ENCODE measurements around the gene ETV5.

The ETV5 gene

DNA sequence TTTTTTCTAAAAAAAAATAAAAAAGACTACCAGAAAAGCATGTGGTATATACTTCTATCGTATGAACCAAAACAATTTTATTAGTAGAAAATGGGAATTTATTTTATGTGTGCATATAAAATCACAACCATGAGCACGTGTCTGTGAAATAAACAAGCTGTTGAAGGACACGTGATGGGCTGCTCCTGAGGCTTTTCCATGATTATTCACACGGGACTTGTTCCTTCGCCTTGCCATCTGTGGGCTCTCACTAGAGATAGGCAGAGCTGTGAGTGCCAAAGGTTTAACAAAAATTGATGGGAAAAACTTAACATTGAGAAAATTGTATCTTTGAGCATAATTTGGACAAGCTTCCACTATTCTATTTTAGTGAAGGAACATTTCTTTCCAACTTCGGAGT is 12.4 kb upstream of the ETV5 start:
- no peaks in the 10 kb centered on the region for H3K27me3 ChIP-seq (ENCODE audit: control insufficient read depth, insufficient read depth, low read length)
- no peak overlapping the region for H3K27ac ChIP-seq
- H3K79me2 ChIP-seq, result no peaks in the 10 kb centered on the region
- TF ChIP-seq, protein P1, sequence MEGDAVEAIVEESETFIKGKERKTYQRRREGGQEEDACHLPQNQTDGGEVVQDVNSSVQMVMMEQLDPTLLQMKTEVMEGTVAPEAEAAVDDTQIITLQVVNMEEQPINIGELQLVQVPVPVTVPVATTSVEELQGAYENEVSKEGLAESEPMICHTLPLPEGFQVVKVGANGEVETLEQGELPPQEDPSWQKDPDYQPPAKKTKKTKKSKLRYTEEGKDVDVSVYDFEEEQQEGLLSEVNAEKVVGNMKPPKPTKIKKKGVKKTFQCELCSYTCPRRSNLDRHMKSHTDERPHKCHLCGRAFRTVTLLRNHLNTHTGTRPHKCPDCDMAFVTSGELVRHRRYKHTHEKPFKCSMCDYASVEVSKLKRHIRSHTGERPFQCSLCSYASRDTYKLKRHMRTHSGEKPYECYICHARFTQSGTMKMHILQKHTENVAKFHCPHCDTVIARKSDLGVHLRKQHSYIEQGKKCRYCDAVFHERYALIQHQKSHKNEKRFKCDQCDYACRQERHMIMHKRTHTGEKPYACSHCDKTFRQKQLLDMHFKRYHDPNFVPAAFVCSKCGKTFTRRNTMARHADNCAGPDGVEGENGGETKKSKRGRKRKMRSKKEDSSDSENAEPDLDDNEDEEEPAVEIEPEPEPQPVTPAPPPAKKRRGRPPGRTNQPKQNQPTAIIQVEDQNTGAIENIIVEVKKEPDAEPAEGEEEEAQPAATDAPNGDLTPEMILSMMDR (IDR thresholded peaks at IDR 0.05), result no peak
- H2AFZ ChIP-seq, result no peak overlapping the region
- H3K36me3 ChIP-seq (ENCODE audit: control insufficient read depth, insufficient read depth, low read length), result no peaks in the 10 kb centered on the region
- no peaks in the 10 kb centered on the region for H3K4me1 ChIP-seq
- no peak overlapping the region for H3K9ac ChIP-seq
- no peak overlapping the region for H3K4me2 ChIP-seq (ENCODE audit: low read length)
- no peaks in the 10 kb centered on the region for H3K9me3 ChIP-seq (ENCODE audit: control insufficient read depth, low read length)
- H3K4me3 ChIP-seq (ENCODE audit: low read depth, low read length), result no peak overlapping the region

DNA sequence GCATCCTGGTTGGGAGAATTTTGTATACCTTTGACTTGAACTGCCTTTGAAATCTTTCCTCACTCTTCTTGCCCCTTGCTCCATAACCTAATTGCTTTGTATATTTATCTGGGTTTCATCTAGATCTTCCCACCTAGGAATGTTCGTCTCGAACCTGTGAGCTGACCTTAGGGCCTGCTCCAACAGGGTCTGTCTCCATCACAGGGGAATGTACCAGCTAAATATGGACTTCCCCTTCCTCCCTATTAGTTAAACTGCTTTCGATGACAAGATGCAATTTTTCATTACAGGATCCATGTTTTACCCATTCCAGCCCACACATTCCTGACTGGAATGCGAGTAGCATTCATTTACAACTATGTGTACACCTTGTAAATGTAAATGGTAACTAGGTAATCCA is 10.6 kb upstream of the ETV5 start:
- Histone ChIP-seq H3K9ac (no peak overlapping the region), H3K4me2 (ENCODE audit: low read length) (no peak overlapping the region), H3K79me2 (no peaks in the 10 kb centered on the region), H3K27ac (no peak overlapping the region), H3K4me3 (ENCODE audit: low read depth, low read length) (no peak overlapping the region), H3K4me1 (no peaks in the 10 kb centered on the region), H3K9me3 (ENCODE audit: control insufficient read depth, low read length) (no peaks in the 10 kb centered on the region), H3K27me3 (ENCODE audit: control insufficient read depth, insufficient read depth, low read length) (no peaks in the 10 kb centered on the region), H2AFZ (no peak overlapping the region), H3K36me3 (ENCODE audit: control insufficient read depth, insufficient read depth, low read length) (no peaks in the 10 kb centered on the region)
- TF ChIP-seq, protein P1 (IDR thresholded peaks at IDR 0.05), result no peak

DNA sequence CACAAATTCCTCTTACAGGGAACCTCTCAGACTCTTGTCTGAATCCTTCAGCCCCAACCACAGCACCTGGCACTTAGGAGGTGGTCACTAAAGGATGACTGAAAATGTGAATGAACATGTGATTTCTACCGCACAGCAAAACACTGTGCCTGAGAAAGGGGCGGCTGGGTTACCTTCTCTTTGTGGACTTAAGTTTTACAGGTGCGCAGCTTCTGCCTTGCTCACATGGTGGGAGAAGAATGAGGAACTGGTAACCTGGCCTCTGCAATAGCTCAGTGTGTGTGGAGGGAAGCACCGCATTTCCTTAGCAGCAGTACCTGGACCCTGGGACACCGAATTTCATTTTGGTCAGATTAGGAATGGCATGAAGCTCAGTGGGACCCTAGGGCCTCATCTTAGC is 9.8 kb upstream of the ETV5 start:
- Histone ChIP-seq H3K4me3 (ENCODE audit: low read depth, low read length) (no peak overlapping the region), H3K9me3 (ENCODE audit: control insufficient read depth, low read length) (no peaks in the 10 kb centered on the region), H3K9ac (no peak overlapping the region), H3K27me3 (ENCODE audit: control insufficient read depth, insufficient read depth, low read length) (no peaks in the 10 kb centered on the region), H3K4me1 (no peaks in the 10 kb centered on the region), H2AFZ (no peak overlapping the region), H3K27ac (no peak overlapping the region), H3K4me2 (ENCODE audit: low read length) (no peak overlapping the region), H3K36me3 (ENCODE audit: control insufficient read depth, insufficient read depth, low read length) (no peaks in the 10 kb centered on the region), H3K79me2 (no peaks in the 10 kb centered on the region)
- TF ChIP-seq, protein P1 (IDR thresholded peaks at IDR 0.05), result no peak

DNA sequence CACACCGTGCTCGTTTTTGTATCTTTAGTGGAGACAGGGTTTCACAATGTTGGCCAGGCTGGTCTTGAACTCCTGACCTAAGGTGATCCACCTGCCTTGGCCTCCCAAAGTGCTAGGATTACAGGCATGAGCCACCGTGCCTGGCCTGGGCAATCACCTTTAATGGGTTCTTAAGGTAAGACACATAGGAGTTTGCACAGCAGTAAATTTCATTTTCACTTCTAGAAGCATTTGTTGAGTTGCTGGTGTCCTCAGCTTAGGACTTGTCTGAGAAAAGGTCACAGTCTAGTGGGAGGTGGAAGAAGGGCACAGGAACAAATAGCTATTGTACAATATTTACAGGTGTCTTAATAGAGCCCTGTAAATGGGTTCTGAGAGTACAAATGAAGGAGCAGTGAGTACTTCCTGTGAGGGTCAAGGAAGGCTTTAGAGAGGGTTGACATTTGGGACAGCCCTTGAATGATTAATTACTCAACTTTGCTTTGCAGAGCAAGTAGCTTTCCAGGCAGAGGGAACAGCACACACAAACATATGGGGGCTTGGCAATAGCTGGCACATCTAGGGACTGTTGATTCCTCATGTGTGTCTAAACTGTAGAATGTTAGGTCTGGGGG is 8.7 kb upstream of the ETV5 start:
- Histone ChIP-seq H2AFZ (no peak overlapping the region), H3K9ac (no peak overlapping the region), H3K4me1 (no peaks in the 10 kb centered on the region), H3K9me3 (ENCODE audit: control insufficient read depth, low read length) (no peaks in the 10 kb centered on the region), H3K36me3 (ENCODE audit: control insufficient read depth, insufficient read depth, low read length) (no peaks in the 10 kb centered on the region), H3K4me3 (ENCODE audit: low read depth, low read length) (no peak overlapping the region), H3K27ac (no peak overlapping the region), H3K27me3 (ENCODE audit: control insufficient read depth, insufficient read depth, low read length) (no peaks in the 10 kb centered on the region), H3K4me2 (ENCODE audit: low read length) (no peak overlapping the region), H3K79me2 (no peaks in the 10 kb centered on the region)
- TF ChIP-seq, protein P1 (IDR thresholded peaks at IDR 0.05), result no peak

Data from parathyroid adenoma (tissue), 2 donors.